WTC11 (cell line): ENCODE data around the gene HEPACAM. TPM values are rescaled to one million over a fixed set of nuclear protein-coding genes. Genes with fewer than 3 reads are reported as not detected.

ENCODE experiments used
- ATAC-seq: fragments of 200-7000 bp; cut with Tn5 transposase; 2 replicates; pipeline ENCODE4 v1.10.0; 2021; ENCODE audit warnings: mild to moderate bottlenecking, moderate library complexity
- CTCF ChIA-PET: fragments of 300-600 bp; sonication (Branson Sonifier 250); formaldehyde crosslinking; loops from one replicate; lab custom pipeline; 2021; ENCODE audit warnings: antibody characterized with exemption; lab: Charles Lee
- POLR2A ChIA-PET: fragments of 350-600 bp; sonication (Branson Sonifier 250); formaldehyde crosslinking; loops from one replicate; lab custom pipeline; 2021; ENCODE audit warnings: antibody characterized with exemption; lab: Charles Lee
- DNase-seq: peaks from one replicate; pipeline ENCODE4 v3.0.0; 2021; ENCODE audit warnings: low spot score
- H3K27ac Mint-ChIP-seq: 2 replicates; pipeline ENCODE4 v1.8.0; 2021; ENCODE audit warnings: mixed read lengths
- H3K27me3 Mint-ChIP-seq: 2 replicates; pipeline ENCODE4 v1.8.0; 2021; ENCODE audit warnings: low read depth, mild to moderate bottlenecking, moderate library complexity, mixed read lengths
- H3K36me3 Mint-ChIP-seq: 2 replicates; pipeline ENCODE4 v1.8.0; 2021; ENCODE audit warnings: mixed read lengths
- H3K4me1 Mint-ChIP-seq: 2 replicates; pipeline ENCODE4 v1.8.0; 2022; ENCODE audit warnings: mixed read lengths
- H3K4me3 Mint-ChIP-seq: 2 replicates; pipeline ENCODE4 v1.8.0; 2021; ENCODE audit warnings: mild to moderate bottlenecking, moderate library complexity, mixed read lengths
- H3K9me3 Mint-ChIP-seq: 2 replicates; pipeline ENCODE4 v1.8.0; 2021; ENCODE audit warnings: mixed read lengths
- AR ChIP-seq: fragments of 250-450 bp; sonication (Bioruptor Pico); IDR thresholded peaks from 2 replicates; pipeline ENCODE4 v1.9.0; 2021; ENCODE audit warnings: mild to moderate bottlenecking
- ATF1 ChIP-seq: sonication (generic); formaldehyde crosslinking; IDR thresholded peaks from 2 replicates; pipeline ENCODE4 v1.8.1; 2023; ENCODE audit warnings: mild to moderate bottlenecking, moderate library complexity, missing genetic modification reagents
- E2F5 ChIP-seq: sonication (generic); formaldehyde crosslinking; IDR thresholded peaks from 2 replicates; pipeline ENCODE4 v1.8.1; 2022; ENCODE audit warnings: mild to moderate bottlenecking, moderate library complexity, missing genetic modification reagents
- JAZF1 ChIP-seq: fragments of 250-450 bp; sonication (Bioruptor Pico); IDR thresholded peaks from 2 replicates; pipeline ENCODE4 v1.9.0; 2021; ENCODE audit warnings: moderate library complexity, mild to moderate bottlenecking, inconsistent platforms
- KAT7 ChIP-seq: sonication (generic); formaldehyde crosslinking; IDR thresholded peaks from 2 replicates; pipeline ENCODE4 v1.8.1; 2023; ENCODE audit warnings: missing genetic modification reagents, mild to moderate bottlenecking, borderline replicate concordance
- MYBL2 ChIP-seq: sonication (generic); formaldehyde crosslinking; IDR thresholded peaks from 2 replicates; pipeline ENCODE4 v1.8.1; 2023; ENCODE audit warnings: mild to moderate bottlenecking, moderate library complexity, missing genetic modification reagents
- NFYB ChIP-seq: sonication (generic); formaldehyde crosslinking; conservative IDR thresholded peaks from 2 replicates; pipeline ENCODE4 v1.8.0; 2022; ENCODE audit warnings: low read depth, missing genetic modification reagents
- PRDM15 ChIP-seq: sonication (generic); formaldehyde crosslinking; IDR thresholded peaks from 2 replicates; pipeline ENCODE4 v1.8.0; 2022; ENCODE audit warnings: missing genetic modification reagents
- STAT6 ChIP-seq: sonication (generic); formaldehyde crosslinking; conservative IDR thresholded peaks from 2 replicates; pipeline ENCODE4 v1.8.1; 2023; ENCODE audit warnings: mild to moderate bottlenecking, low read depth, missing genetic modification reagents, moderate library complexity
- TEAD1 ChIP-seq: sonication (generic); formaldehyde crosslinking; IDR thresholded peaks from 2 replicates; pipeline ENCODE4 v1.8.0; 2022; ENCODE audit warnings: mild to moderate bottlenecking, missing genetic modification reagents
- ZBTB43 ChIP-seq: sonication (generic); formaldehyde crosslinking; IDR thresholded peaks from 2 replicates; pipeline ENCODE4 v1.8.1; 2023; ENCODE audit warnings: mild to moderate bottlenecking, missing genetic modification reagents
- ZNF219 ChIP-seq: sonication (generic); formaldehyde crosslinking; IDR thresholded peaks from 2 replicates; pipeline ENCODE4 v1.8.0; 2023; ENCODE audit warnings: missing genetic modification reagents, mild to moderate bottlenecking, borderline replicate concordance
- ZNF263 ChIP-seq: sonication (generic); formaldehyde crosslinking; IDR thresholded peaks from 2 replicates; pipeline ENCODE4 v1.8.1; 2022; ENCODE audit warnings: low read depth, mild to moderate bottlenecking, moderate library complexity, missing genetic modification reagents
- ZNF317 ChIP-seq: sonication (generic); formaldehyde crosslinking; IDR thresholded peaks from 2 replicates; pipeline ENCODE4 v1.8.1; 2023; ENCODE audit warnings: low read depth, mild to moderate bottlenecking, moderate library complexity, missing genetic modification reagents, borderline replicate concordance
- total RNA-seq: library from RNA; stranded (reverse); gene quantifications from 3 replicates; pipeline ENCODE4 v1.2.3, GENCODE V29; 2021

Gene HEPACAM
- total RNA-seq, 1 experiment from 2014 or later, result not detected

- no peak overlapping the region for H3K27ac Mint-ChIP-seq
- ChIA-PET CTCF (no interaction called here), POLR2A (no interaction called here)
- H3K27me3 Mint-ChIP-seq, result peaks cover 36% of the 10 kb centered on the region
- H3K36me3 Mint-ChIP-seq, result no peaks in the 10 kb centered on the region
- H3K4me1 Mint-ChIP-seq, result peaks cover 32% of the 10 kb centered on the region
- DNase-seq (no peak), ATAC-seq (no peak)
- H3K9me3 Mint-ChIP-seq, result no peaks in the 10 kb centered on the region
- TF ChIP-seq STAT6 (CRISPR knock-in tag) (no peak), NFYB (no peak), PRDM15 (CRISPR knock-in tag) (no peak), KAT7 (CRISPR knock-in tag) (no peak), ZBTB43 (CRISPR knock-in tag) (no peak), ZNF317 (no peak), ATF1 (CRISPR knock-in tag) (no peak), ZNF219 (CRISPR knock-in tag) (no peak), MYBL2 (CRISPR knock-in tag) (no peak), ZNF263 (CRISPR knock-in tag) (no peak)
- H3K4me3 Mint-ChIP-seq, result no peak overlapping the region
These were observed 55.6 kb downstream of the HEPACAM start for GRCh38 chr11:124880290-124880611.

- peaks cover 39% of the 10 kb centered on the region for H3K27me3 Mint-ChIP-seq
- DNase-seq, result no peak
- TF ChIP-seq AR (no peak), E2F5 (CRISPR knock-in tag) (no peak), TEAD1 (no peak), STAT6 (CRISPR knock-in tag) (no peak), JAZF1 (CRISPR knock-in tag) (no peak)
- H3K27ac Mint-ChIP-seq, result no peak overlapping the region
- CTCF ChIA-PET, result no interaction called here
- no peaks in the 10 kb centered on the region for H3K9me3 Mint-ChIP-seq
- H3K36me3 Mint-ChIP-seq, result no peaks in the 10 kb centered on the region
- no peak for ATAC-seq
- H3K4me1 Mint-ChIP-seq, result peaks cover 32% of the 10 kb centered on the region
- POLR2A ChIA-PET, result no interaction called here
- no peak overlapping the region for H3K4me3 Mint-ChIP-seq
These were observed 56.2 kb downstream of the HEPACAM start for GRCh38 chr11:124879493-124880289.
